ENCODE data around the gene UBE2U. TPM values are rescaled to one million over a fixed set of nuclear protein-coding genes. Genes with fewer than 3 reads are reported as not detected.

Gene UBE2U
- total and polyA plus RNA-seq, 9 donors, result not detected

DNA sequence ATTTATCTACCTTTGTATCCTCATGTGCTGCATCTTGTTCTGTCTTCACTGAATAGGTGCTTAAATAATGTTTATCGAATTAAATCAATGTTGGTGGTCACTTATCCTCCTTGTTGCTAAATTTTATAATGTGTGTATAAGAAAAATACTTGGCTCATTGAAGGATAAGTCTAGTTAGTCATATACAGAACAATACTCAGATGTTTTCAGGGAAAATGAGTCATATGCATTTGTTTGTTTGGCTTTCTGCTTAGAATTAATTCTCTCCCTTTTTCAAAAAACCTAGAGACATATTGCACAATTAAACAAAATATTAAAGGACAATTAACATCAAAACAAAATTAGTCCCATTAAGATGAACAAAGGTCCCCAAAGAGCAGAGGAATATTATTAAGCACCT is 89.0 kb downstream of the UBE2U start:
- Histone ChIP-seq H3K9me3 (no peaks in the 10 kb centered on the region), H3K27ac (no peak overlapping the region), H3K4me3 (no peak overlapping the region), H3K27me3 (no peaks in the 10 kb centered on the region), H3K4me1 (ENCODE audit: insufficient read depth) (no peaks in the 10 kb centered on the region), H3K36me3 (no peaks in the 10 kb centered on the region)
- TF ChIP-seq, protein P1, sequence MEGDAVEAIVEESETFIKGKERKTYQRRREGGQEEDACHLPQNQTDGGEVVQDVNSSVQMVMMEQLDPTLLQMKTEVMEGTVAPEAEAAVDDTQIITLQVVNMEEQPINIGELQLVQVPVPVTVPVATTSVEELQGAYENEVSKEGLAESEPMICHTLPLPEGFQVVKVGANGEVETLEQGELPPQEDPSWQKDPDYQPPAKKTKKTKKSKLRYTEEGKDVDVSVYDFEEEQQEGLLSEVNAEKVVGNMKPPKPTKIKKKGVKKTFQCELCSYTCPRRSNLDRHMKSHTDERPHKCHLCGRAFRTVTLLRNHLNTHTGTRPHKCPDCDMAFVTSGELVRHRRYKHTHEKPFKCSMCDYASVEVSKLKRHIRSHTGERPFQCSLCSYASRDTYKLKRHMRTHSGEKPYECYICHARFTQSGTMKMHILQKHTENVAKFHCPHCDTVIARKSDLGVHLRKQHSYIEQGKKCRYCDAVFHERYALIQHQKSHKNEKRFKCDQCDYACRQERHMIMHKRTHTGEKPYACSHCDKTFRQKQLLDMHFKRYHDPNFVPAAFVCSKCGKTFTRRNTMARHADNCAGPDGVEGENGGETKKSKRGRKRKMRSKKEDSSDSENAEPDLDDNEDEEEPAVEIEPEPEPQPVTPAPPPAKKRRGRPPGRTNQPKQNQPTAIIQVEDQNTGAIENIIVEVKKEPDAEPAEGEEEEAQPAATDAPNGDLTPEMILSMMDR (IDR thresholded peaks at IDR 0.05), result no peak
- TF ChIP-seq POLR2A (IDR thresholded peaks at IDR 0.05) (no peak), EP300 (IDR thresholded peaks at IDR 0.05) (no peak)
- no peak for DNase-seq
- intact Hi-C loops (cut with DNase I), result no loop called here
- WGBS, 3 donors, result 81 to 93% (median 88%) methylated on average over 1 of the region's 1 CpG

DNA sequence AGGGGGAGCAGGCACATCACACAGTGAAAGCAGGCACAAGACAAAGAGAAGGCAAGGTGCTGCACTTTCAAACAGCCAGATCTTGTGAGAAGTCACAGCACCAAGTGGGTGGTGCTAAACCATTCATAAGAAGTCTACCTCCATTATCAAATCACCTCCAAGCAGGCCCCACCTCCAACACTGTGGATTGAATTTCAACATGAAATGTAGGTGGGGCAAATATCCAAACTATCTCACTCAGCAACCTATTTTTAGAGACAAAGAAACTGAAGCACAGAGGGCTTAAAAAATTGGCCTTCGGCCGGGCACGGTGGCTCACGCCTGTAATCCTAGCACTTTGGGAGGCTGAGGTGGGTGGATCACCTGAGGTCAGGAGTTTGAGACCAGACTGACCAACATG is 90.4 kb downstream of the UBE2U start:
- intact Hi-C loops (cut with DNase I), result no loop called here
- Histone ChIP-seq H3K27ac (no peak overlapping the region), H3K4me1 (ENCODE audit: insufficient read depth) (no peaks in the 10 kb centered on the region), H3K27me3 (no peaks in the 10 kb centered on the region), H3K9me3 (no peaks in the 10 kb centered on the region), H3K4me3 (no peak overlapping the region), H3K36me3 (no peaks in the 10 kb centered on the region)
- 58 to 93% (median 92%) methylated on average over 4 of the region's 4 CpGs for WGBS, 3 donors
- no peak for DNase-seq
- TF ChIP-seq POLR2A (IDR thresholded peaks at IDR 0.05) (no peak), EP300 (IDR thresholded peaks at IDR 0.05) (no peak)

DNA sequence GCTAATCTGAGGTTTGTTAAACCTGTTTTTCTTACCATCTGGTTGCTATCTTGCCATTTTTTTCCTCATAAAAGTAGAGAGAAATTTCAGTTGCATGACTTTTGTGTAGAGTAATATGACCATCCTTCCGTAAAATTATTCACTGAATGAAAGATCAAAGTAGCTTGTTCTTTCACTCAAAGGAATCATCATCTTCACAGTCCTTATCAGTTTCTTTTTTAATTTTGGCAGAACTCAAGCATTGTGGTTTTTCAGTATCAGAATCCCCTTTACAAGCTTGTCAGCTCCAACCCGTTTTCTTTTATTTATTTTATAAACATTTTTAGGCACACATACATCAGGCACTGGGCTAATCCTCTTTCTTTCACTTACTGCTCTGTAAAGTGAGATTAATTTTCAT is 91.7 kb downstream of the UBE2U start:
- 7 to 20% (median 10%) methylated on average over 2 of the region's 2 CpGs for WGBS, 3 donors
- Histone ChIP-seq H3K27ac (no peak overlapping the region), H3K27me3 (no peaks in the 10 kb centered on the region), H3K36me3 (no peaks in the 10 kb centered on the region), H3K4me3 (no peak overlapping the region), H3K4me1 (ENCODE audit: insufficient read depth) (no peaks in the 10 kb centered on the region), H3K9me3 (no peaks in the 10 kb centered on the region)
- no peak for TF ChIP-seq EP300 (IDR thresholded peaks at IDR 0.05)
- TF ChIP-seq, protein P1 (IDR thresholded peaks at IDR 0.05), result no peak
- DNase-seq, result no peak
- intact Hi-C loops (cut with DNase I), result no loop called here

DNA sequence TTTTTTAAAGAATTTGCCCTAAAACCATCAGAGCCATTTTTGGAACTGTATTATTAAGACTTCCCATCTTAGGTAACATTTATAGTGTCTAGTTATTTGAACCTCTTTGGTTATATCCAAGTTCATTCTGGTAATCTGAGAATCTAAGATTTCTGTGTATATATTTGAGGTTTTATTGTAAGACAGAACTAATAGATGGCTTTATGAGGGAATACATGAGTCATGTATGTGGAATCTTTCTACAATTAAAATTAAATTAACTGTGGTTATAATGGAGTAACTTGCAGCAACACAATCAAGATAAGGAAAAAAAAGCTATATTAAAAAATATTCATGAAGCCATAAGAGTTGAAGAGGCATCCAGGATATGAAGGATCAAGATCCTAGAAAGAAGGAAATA is 92.1 kb downstream of the UBE2U start:
- no peak overlapping the region for H3K4me3 ChIP-seq
- DNase-seq, result no peak
- TF ChIP-seq, protein P1 (IDR thresholded peaks at IDR 0.05), result no peak
- TF ChIP-seq EP300 (IDR thresholded peaks at IDR 0.05), result no peak
- TF ChIP-seq POLR2A (IDR thresholded peaks at IDR 0.05), result no peak
- no peaks in the 10 kb centered on the region for H3K9me3 ChIP-seq
- intact Hi-C loops (cut with DNase I), result no loop called here
- no peak overlapping the region for H3K27ac ChIP-seq
- no peaks in the 10 kb centered on the region for H3K27me3 ChIP-seq
- H3K4me1 ChIP-seq (ENCODE audit: insufficient read depth), result no peaks in the 10 kb centered on the region
- H3K36me3 ChIP-seq, result no peaks in the 10 kb centered on the region

DNA sequence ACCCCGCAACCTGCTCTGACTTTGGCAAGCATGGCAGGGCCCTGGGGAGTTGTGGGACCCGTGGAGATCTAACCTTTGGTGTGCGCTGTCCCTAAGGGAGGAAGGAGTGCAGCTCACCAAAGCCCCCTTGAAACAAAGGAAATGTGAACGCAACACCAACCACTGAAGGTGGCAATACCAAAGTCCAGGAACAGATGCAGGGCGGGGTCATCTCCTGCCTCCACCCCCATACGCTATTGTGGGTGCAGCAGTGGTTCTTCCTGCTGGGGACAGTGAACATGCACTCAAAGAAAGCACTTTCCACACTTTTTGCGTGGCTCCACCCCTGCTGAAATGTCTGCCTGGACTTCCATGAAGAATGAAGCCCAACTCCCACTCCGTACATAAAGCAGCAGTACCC is 93.0 kb downstream of the UBE2U start:
- Histone ChIP-seq H3K27me3 (no peaks in the 10 kb centered on the region), H3K27ac (no peak overlapping the region), H3K4me1 (ENCODE audit: insufficient read depth) (no peaks in the 10 kb centered on the region), H3K4me3 (no peak overlapping the region), H3K9me3 (no peaks in the 10 kb centered on the region), H3K36me3 (no peaks in the 10 kb centered on the region)
- intact Hi-C loops (cut with DNase I), result no loop called here
- 85 to 95% (median 90%) methylated on average over 8 of the region's 8 CpGs for WGBS, 3 donors
- no peak for DNase-seq
- TF ChIP-seq POLR2A (IDR thresholded peaks at IDR 0.05), result no peak
- TF ChIP-seq EP300 (IDR thresholded peaks at IDR 0.05), result no peak
- TF ChIP-seq, protein P1 (IDR thresholded peaks at IDR 0.05), result no peak

Data from ovary (tissue), 9 donors.